Mesenchymal stem cell (in vitro differentiated cells and primary cell): ENCODE data around the gene RASGEF1C.

Experiments
- DNase-seq: peaks from one replicate; pipeline ENCODE4 v3.0.0-alpha.2; 2013
- H2AFZ ChIP-seq: one replicate; pipeline ENCODE4 v1.6.1; 2013; ENCODE audit warnings: low read depth, mild to moderate bottlenecking, control low read depth, inconsistent platforms, low read length, moderate library complexity
- H2AK5ac ChIP-seq: 2 replicates; pipeline ENCODE4 v1.6.1; 2013; ENCODE audit warnings: low read length, moderate library complexity, mild to moderate bottlenecking, inconsistent platforms; ENCODE audit not compliant: severe bottlenecking
- H2BK120ac ChIP-seq: one replicate; pipeline ENCODE4 v1.6.1; 2013; ENCODE audit warnings: low read depth, mild to moderate bottlenecking, inconsistent platforms, low read length, moderate library complexity
- H2BK12ac ChIP-seq, 2 experiments: one replicate each; pipeline ENCODE4 v1.6.1; 2013; ENCODE audit warnings: inconsistent platforms in 2 of 2, low read length in 2 of 2, mild to moderate bottlenecking in 2 of 2, moderate library complexity in 2 of 2, control low read depth in 1 of 2
- H2BK15ac ChIP-seq: one replicate; pipeline ENCODE4 v1.6.1; 2013; ENCODE audit warnings: mild to moderate bottlenecking, low read depth, inconsistent platforms; ENCODE audit not compliant: poor library complexity, severe bottlenecking
- H2BK5ac ChIP-seq: 2 replicates; pipeline ENCODE4 v1.6.1; 2013; ENCODE audit warnings: low read depth, mild to moderate bottlenecking, low read length, control low read depth, inconsistent platforms; ENCODE audit not compliant: poor library complexity, severe bottlenecking
- H3K14ac ChIP-seq, 2 experiments: one replicate each; pipeline ENCODE4 v1.6.1; 2013; ENCODE audit warnings: inconsistent platforms in 2 of 2, low read length in 2 of 2, control low read depth in 1 of 2, mild to moderate bottlenecking in 1 of 2, moderate library complexity in 1 of 2
- H3K18ac ChIP-seq, 2 experiments: one replicate each; pipeline ENCODE4 v1.6.1; 2013; ENCODE audit warnings: inconsistent platforms in 2 of 2, low read length in 2 of 2, control low read depth in 1 of 2, low read depth in 1 of 2, mild to moderate bottlenecking in 1 of 2
- H3K23ac ChIP-seq, 2 experiments: one replicate each; pipeline ENCODE4 v1.6.1; 2013; ENCODE audit warnings: inconsistent platforms in 2 of 2, low read length in 2 of 2, mild to moderate bottlenecking in 2 of 2, moderate library complexity in 2 of 2, control low read depth in 1 of 2
- H3K27ac ChIP-seq: 2 replicates; pipeline ENCODE4 v1.5.1; 2013; ENCODE audit warnings: mild to moderate bottlenecking, moderate library complexity, low read length, control low read depth, inconsistent platforms; ENCODE audit not compliant: poor library complexity, severe bottlenecking
- H3K27me3 ChIP-seq, 2 experiments: 2 replicates each; pipeline versions ENCODE4 v1.6.1 to v1.7.0; 2013; ENCODE audit warnings: low read length in 2 of 2, mild to moderate bottlenecking in 2 of 2, moderate library complexity in 2 of 2, control low read depth in 1 of 2, inconsistent platforms in 1 of 2; ENCODE audit not compliant: control insufficient read depth in 1 of 2, insufficient read depth in 1 of 2
- H3K36me3 ChIP-seq, 2 experiments: 2 replicates each; pipeline versions ENCODE4 v1.6.1 to v1.7.0; 2013; ENCODE audit warnings: low read length in 2 of 2, control low read depth in 1 of 2, inconsistent platforms in 1 of 2, low read depth in 1 of 2, mild to moderate bottlenecking in 1 of 2; ENCODE audit not compliant: insufficient read depth in 2 of 2, control insufficient read depth in 1 of 2
- H3K4ac ChIP-seq, 2 experiments: one replicate each; pipeline ENCODE4 v1.6.1; 2013; ENCODE audit warnings: inconsistent platforms in 2 of 2, low read length in 2 of 2, mild to moderate bottlenecking in 2 of 2, moderate library complexity in 2 of 2, control low read depth in 1 of 2, low read depth in 1 of 2
- H3K4me1 ChIP-seq: 2 replicates; pipeline ENCODE4 v1.6.1; 2013; ENCODE audit warnings: low read depth, low read length, control low read depth; ENCODE audit not compliant: control insufficient read depth, insufficient read depth
- H3K4me2 ChIP-seq: 2 replicates; pipeline ENCODE4 v1.6.1; 2013; ENCODE audit warnings: low read length, mild to moderate bottlenecking, inconsistent platforms; ENCODE audit not compliant: poor library complexity, severe bottlenecking
- H3K4me3 ChIP-seq, 2 experiments: 2 replicates each; pipeline versions ENCODE4 v1.5.1 to v1.7.0; 2013; ENCODE audit warnings: low read length in 2 of 2, mild to moderate bottlenecking in 2 of 2, control low read depth in 1 of 2, low read depth in 1 of 2; ENCODE audit not compliant: insufficient read depth in 1 of 2
- H3K79me1 ChIP-seq: replicated peaks from 2 replicates; pipeline ENCODE4 v1.6.1; 2013; ENCODE audit warnings: mild to moderate bottlenecking, control low read depth, low read length, inconsistent platforms; ENCODE audit not compliant: poor library complexity, severe bottlenecking
- H3K9ac ChIP-seq: 2 replicates; pipeline ENCODE4 v1.7.0; 2013; ENCODE audit warnings: mild to moderate bottlenecking, low read length, moderate library complexity
- H3K9me3 ChIP-seq: 2 replicates; pipeline ENCODE4 v1.7.0; 2013; ENCODE audit warnings: mild to moderate bottlenecking, low read length; ENCODE audit not compliant: control insufficient read depth
- H4K8ac ChIP-seq: one replicate; pipeline ENCODE4 v1.6.1; 2013; ENCODE audit warnings: inconsistent platforms, mild to moderate bottlenecking, low read length, moderate library complexity
- H4K91ac ChIP-seq: one replicate; pipeline ENCODE4 v1.6.1; 2013; ENCODE audit warnings: mild to moderate bottlenecking, low read length, inconsistent platforms
- WGBS: methylation state at CpG from one replicate; pipeline ENCODE4 v1.1.7; 2013; ENCODE audit warnings: mixed read lengths; 5-methylcytosine and 5-hydroxymethylcytosine counted together

The RASGEF1C gene

DNA sequence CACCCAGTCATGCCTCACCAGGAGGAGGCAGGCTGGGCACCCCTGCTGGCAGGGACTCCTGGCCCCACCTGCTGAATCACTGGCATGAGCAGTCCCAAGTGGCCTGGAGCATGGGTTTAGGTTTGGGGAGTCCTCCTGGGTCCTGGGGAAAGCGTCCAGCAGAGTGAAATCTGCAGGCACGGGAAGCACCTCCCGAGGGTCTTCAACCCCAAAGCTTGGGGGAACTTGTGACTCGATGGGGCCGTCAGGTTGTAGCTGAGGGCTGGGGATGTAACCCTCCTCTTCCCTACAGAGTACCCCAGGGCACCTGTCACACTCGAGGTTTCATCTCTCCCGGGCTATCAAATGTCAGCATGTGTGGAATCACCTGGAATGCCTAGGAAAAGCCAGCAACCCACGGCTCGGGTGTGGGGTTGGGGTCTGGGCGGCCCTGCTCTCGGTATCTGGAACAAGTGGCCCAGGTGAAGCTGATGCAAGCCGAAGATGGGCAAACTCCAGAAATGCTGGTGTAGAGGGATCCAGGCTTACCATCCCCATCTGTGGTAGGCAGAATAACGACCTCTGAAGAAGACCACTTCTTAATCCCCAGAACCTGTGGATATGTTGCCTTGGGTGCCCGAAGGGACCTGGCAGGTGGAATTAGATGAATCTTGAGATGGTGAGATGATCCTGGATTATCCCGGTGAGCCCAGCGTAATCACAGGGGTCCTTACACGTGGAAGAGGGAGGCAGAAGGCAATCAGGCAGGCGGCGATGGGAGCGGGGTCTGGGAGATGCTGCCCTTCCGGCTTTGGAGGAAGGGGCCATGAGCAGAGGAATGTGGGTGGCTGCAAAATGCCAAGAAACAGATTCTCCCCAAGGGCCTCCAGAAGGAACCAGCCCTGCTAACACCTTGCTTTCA lies 6.1 kb upstream of the RASGEF1C start:
- Histone ChIP-seq H2BK5ac (no peak overlapping the region), H3K4me1 (peaks cover 5% of the 10 kb centered on the region), H4K8ac (no peak overlapping the region), H3K18ac (no peak overlapping the region), H2BK15ac (no peak overlapping the region), H3K27ac (no peak overlapping the region), H3K79me1 (no peaks in the 10 kb centered on the region), H2AK5ac (no peak overlapping the region), H2BK12ac (no peak overlapping the region), H3K4ac (no peak overlapping the region), H2AFZ (no peak overlapping the region), H3K14ac (no peak overlapping the region), H2BK120ac (no peak overlapping the region), H3K4me3 (no peak overlapping the region), H3K9ac (no peak overlapping the region), H3K27me3 (peaks cover 20 to 28% of the 10 kb centered on the region in 2 experiments), H3K36me3 (no peaks in the 10 kb centered on the region), H3K4me2 (no peak overlapping the region), H3K23ac (no peak overlapping the region), H3K9me3 (peaks cover 23% of the 10 kb centered on the region), H4K91ac (no peak overlapping the region)
- 88% methylated on average over 21 of the region's 21 CpGs for WGBS
- no peak for DNase-seq

- no peak for DNase-seq
- Histone ChIP-seq H2BK15ac (no peak overlapping the region), H3K14ac (peak overlapping the region in 1 of 2 experiments; percentile 30)
These were observed 4.7 kb upstream of the RASGEF1C start for GRCh38 chr5:180213657-180214207.

DNA sequence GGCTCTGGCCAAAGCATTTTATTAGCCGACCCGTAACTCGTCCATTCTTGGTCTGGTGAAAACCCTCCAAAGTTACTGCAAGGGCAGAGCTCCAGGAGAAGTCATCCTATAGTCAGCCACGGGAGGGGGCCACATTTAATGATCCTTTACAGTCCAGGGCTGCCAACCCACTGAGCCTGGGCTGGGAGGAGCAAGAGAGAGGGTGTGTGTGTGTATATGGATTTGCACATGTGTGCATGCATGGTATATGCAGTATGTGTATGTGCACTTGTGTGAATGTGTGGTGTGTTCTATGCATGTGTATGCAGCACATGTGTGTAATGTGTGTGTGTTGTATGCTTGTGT lies 4.2 kb upstream of the RASGEF1C start:
- Histone ChIP-seq H2BK12ac (no peak overlapping the region), H3K9me3 (peaks cover 4% of the 10 kb centered on the region), H3K18ac (no peak overlapping the region), H4K91ac (no peak overlapping the region), H2BK15ac (no peak overlapping the region), H4K8ac (no peak overlapping the region), H3K79me1 (no peaks in the 10 kb centered on the region), H2BK120ac (no peak overlapping the region), H3K9ac (no peak overlapping the region), H2BK5ac (no peak overlapping the region), H3K4me1 (peaks cover 13% of the 10 kb centered on the region), H2AK5ac (no peak overlapping the region), H3K4me2 (no peak overlapping the region), H3K27me3 (peaks cover 24 to 39% of the 10 kb centered on the region in 2 experiments), H3K27ac (no peak overlapping the region), H3K36me3 (no peaks in the 10 kb centered on the region), H3K14ac (no peak overlapping the region), H3K4ac (no peak overlapping the region), H3K4me3 (no peak overlapping the region), H2AFZ (no peak overlapping the region), H3K23ac (no peak overlapping the region)
- WGBS: 79% methylated on average over 4 of the region's 4 CpGs
- DNase-seq: no peak

More at GRCh38 chr5:180213657-180214207, 4.7 kb upstream of the RASGEF1C start:
- Histone ChIP-seq H3K4ac (no peak overlapping the region), H3K23ac (peak overlapping the region in 1 of 2 experiments; percentile 1), H3K4me2 (no peak overlapping the region), H4K8ac (no peak overlapping the region), H2BK120ac (no peak overlapping the region), H3K27me3 (peaks cover 20 to 35% of the 10 kb centered on the region in 2 experiments), H2BK5ac (no peak overlapping the region), H2BK12ac (no peak overlapping the region), H3K4me1 (peaks cover 8% of the 10 kb centered on the region), H3K27ac (no peak overlapping the region), H2AFZ (no peak overlapping the region), H3K9me3 (peaks cover 9% of the 10 kb centered on the region), H3K79me1 (no peaks in the 10 kb centered on the region), H3K9ac (no peak overlapping the region), H3K18ac (no peak overlapping the region), H4K91ac (no peak overlapping the region), H3K36me3 (no peaks in the 10 kb centered on the region), H2AK5ac (no peak overlapping the region), H3K4me3 (no peak overlapping the region)
- WGBS: 92% methylated on average over 5 of the region's 5 CpGs

DNA sequence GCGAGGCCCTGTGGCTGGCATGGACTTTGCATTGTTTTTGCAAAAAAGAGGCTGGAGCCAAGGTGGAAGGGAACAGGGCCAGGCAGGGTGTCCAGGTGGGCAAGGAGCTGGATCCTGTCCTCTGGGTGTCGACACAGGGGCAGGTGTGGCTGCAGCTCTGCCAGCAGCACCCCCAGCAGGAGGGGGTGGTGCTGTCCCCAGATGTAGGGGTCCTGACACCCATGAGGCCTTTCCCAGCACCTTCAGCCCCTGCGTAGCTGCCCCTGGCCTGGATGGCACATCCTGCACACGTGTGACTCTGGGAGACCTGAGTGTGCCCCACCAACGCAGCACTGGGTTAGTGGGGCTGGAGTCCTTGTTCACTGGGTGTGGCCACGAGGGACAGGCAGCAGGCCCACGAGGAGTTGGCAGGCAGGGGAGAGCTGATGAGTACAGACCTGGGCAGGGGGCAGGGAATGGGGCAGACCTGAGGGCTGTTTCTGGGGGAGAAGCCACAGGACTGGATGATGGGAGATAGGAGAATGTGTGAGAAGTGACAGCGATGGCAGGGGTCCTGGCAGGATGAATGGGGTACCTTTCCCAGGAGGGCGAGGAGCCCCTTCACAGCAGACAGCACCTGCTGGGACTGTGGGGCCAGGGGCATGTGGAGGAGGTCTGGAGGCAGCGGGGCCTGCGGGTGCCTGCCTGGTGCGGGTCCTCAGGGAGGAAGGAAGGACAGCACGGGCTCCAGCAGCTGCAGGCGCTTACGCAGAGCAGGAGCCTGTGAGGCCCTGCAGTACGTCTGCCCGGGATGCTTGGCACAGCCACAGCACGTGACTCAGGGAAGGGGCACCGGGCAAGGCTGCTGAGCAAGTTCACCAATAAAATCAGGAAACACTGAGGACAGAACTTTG lies 3.6 kb upstream of the RASGEF1C start:
- Histone ChIP-seq H3K4me1 (peaks cover 14% of the 10 kb centered on the region), H2AFZ (no peak overlapping the region)

More for the DNA sequence above, 3.6 kb upstream of the RASGEF1C start:
- peaks cover 30 to 45% of the 10 kb centered on the region in 2 experiments for H3K27me3 ChIP-seq
- no peak overlapping the region for H2BK12ac ChIP-seq
- no peak overlapping the region for H2BK120ac ChIP-seq
- no peaks in the 10 kb centered on the region for H3K36me3 ChIP-seq
- H3K4ac ChIP-seq: no peak overlapping the region
- H3K27ac ChIP-seq: no peak overlapping the region
- H3K79me1 ChIP-seq: no peaks in the 10 kb centered on the region
- H2AK5ac ChIP-seq: no peak overlapping the region
- H3K18ac ChIP-seq: no peak overlapping the region
- H2BK5ac ChIP-seq: no peak overlapping the region
- no peak overlapping the region for H2BK15ac ChIP-seq
- no peak for DNase-seq
- H4K8ac ChIP-seq: no peak overlapping the region
- no peak overlapping the region for H3K23ac ChIP-seq
- no peak overlapping the region for H3K4me2 ChIP-seq
- WGBS: 81% methylated on average over 19 of the region's 19 CpGs
- no peak overlapping the region for H4K91ac ChIP-seq
- no peak overlapping the region for H3K14ac ChIP-seq
- H3K9me3 ChIP-seq: no peaks in the 10 kb centered on the region
- H3K9ac ChIP-seq: no peak overlapping the region
- no peak overlapping the region for H3K4me3 ChIP-seq
